Measurements from ENCODE around the gene C10orf71. TPM values are rescaled to one million over a fixed set of nuclear protein-coding genes. Genes with fewer than 3 reads are reported as not detected.

C10orf71 gene
- total RNA-seq, 2 donors from 2014 or later: 0.15 TPM; not detected in 1

- no peak overlapping the region for H3K4me3 ChIP-seq (ENCODE audit: low read length)
- H3K36me3 ChIP-seq (ENCODE audit: control insufficient read depth, insufficient read depth, low read length): no peaks in the 10 kb centered on the region
- DNase-seq: peak; percentile 35
- peaks cover 4% of the 10 kb centered on the region for H3K9me3 ChIP-seq (ENCODE audit: control insufficient read depth, low read length)
- no peaks in the 10 kb centered on the region for H3K36me3 Mint-ChIP-seq (ENCODE audit: low read depth)
- H3K27ac Mint-ChIP-seq: peak overlapping the region; percentile 80
- peaks cover under 1% of the 10 kb centered on the region for H3K9me3 Mint-ChIP-seq
- no peak for TF ChIP-seq CTCF (conservative IDR thresholded peaks at IDR 0.05)
- WGBS, 2 experiments (ENCODE audit: insufficient coverage in 1 of 2, insufficient read length in 1 of 2): 85 to 88% methylated on average over 14 to 21 of the region's 21 CpGs
- H3K27me3 ChIP-seq (ENCODE audit: control insufficient read depth, insufficient read depth, low read length, poor library complexity, severe bottlenecking): no peaks in the 10 kb centered on the region
- no peaks in the 10 kb centered on the region for H3K4me1 ChIP-seq (ENCODE audit: control insufficient read depth, insufficient read depth, low read length)
- no peak overlapping the region for H3K9ac ChIP-seq (ENCODE audit: extremely low read depth, low read length, poor library complexity, severe bottlenecking)
- H3K4me3 Mint-ChIP-seq: no peak overlapping the region
- no peak overlapping the region for H3K27ac ChIP-seq (ENCODE audit: low read depth, low read length)
- H3K27me3 Mint-ChIP-seq (ENCODE audit: insufficient read depth): peaks cover 6% of the 10 kb centered on the region
- H3K4me1 Mint-ChIP-seq: no peaks in the 10 kb centered on the region
Measured at GRCh38 chr10:49272251-49273081, 26.5 kb upstream of the C10orf71 start.

GRCh38 chr10:49273082-49273465 lies 25.9 kb upstream of the C10orf71 start:
- H3K4me1 Mint-ChIP-seq: no peaks in the 10 kb centered on the region
- no peaks in the 10 kb centered on the region for H3K36me3 Mint-ChIP-seq (ENCODE audit: low read depth)
- Histone ChIP-seq H3K4me1 (ENCODE audit: control insufficient read depth, insufficient read depth, low read length) (no peaks in the 10 kb centered on the region), H3K9ac (ENCODE audit: extremely low read depth, low read length, poor library complexity, severe bottlenecking) (no peak overlapping the region), H3K4me3 (ENCODE audit: low read length) (no peak overlapping the region), H3K36me3 (ENCODE audit: control insufficient read depth, insufficient read depth, low read length) (no peaks in the 10 kb centered on the region), H3K27ac (ENCODE audit: low read depth, low read length) (no peak overlapping the region), H3K9me3 (ENCODE audit: control insufficient read depth, low read length) (no peaks in the 10 kb centered on the region), H3K27me3 (ENCODE audit: control insufficient read depth, insufficient read depth, low read length, poor library complexity, severe bottlenecking) (no peaks in the 10 kb centered on the region)
- 100% methylated on average over 1 of the region's 1 CpG for WGBS, 2 experiments (ENCODE audit: insufficient coverage in 1 of 2, insufficient read length in 1 of 2)
- peaks cover 6% of the 10 kb centered on the region for H3K27me3 Mint-ChIP-seq (ENCODE audit: insufficient read depth)
- no peak overlapping the region for H3K27ac Mint-ChIP-seq
- DNase-seq: peak; percentile 25
- no peak for TF ChIP-seq CTCF (conservative IDR thresholded peaks at IDR 0.05)
- H3K4me3 Mint-ChIP-seq: no peak overlapping the region
- H3K9me3 Mint-ChIP-seq: no peaks in the 10 kb centered on the region

GRCh38 chr10:49273626-49274025 lies 25.3 kb upstream of the C10orf71 start:
- WGBS, 2 experiments (ENCODE audit: insufficient coverage in 1 of 2, insufficient read length in 1 of 2): 94 to 96% methylated on average over 8 of the region's 8 CpGs
- Mint-ChIP-seq H3K4me1 (no peaks in the 10 kb centered on the region), H3K36me3 (ENCODE audit: low read depth) (no peaks in the 10 kb centered on the region), H3K27me3 (ENCODE audit: insufficient read depth) (peaks cover 6% of the 10 kb centered on the region), H3K27ac (no peak overlapping the region), H3K4me3 (no peak overlapping the region), H3K9me3 (no peaks in the 10 kb centered on the region)
- no peaks in the 10 kb centered on the region for H3K36me3 ChIP-seq (ENCODE audit: control insufficient read depth, insufficient read depth, low read length)
- H3K4me3 ChIP-seq (ENCODE audit: low read length): no peak overlapping the region
- H3K9me3 ChIP-seq (ENCODE audit: control insufficient read depth, low read length): no peaks in the 10 kb centered on the region
- peak; percentile 3 for DNase-seq
- H3K4me1 ChIP-seq (ENCODE audit: control insufficient read depth, insufficient read depth, low read length): no peaks in the 10 kb centered on the region
- TF ChIP-seq CTCF (conservative IDR thresholded peaks at IDR 0.05): no peak
- no peak overlapping the region for H3K27ac ChIP-seq (ENCODE audit: low read depth, low read length)
- H3K27me3 ChIP-seq (ENCODE audit: control insufficient read depth, insufficient read depth, low read length, poor library complexity, severe bottlenecking): no peaks in the 10 kb centered on the region
- no peak overlapping the region for H3K9ac ChIP-seq (ENCODE audit: extremely low read depth, low read length, poor library complexity, severe bottlenecking)

Data from endodermal cell (in vitro differentiated cells).